Spleen (tissue), 7 donors: Measurements from ENCODE around the gene SNW1.

Experiments
- CTCF ChIP-seq, 11 experiments: fragments of 200-600 bp in 7 of 11; fragments of 450-650 bp in 4 of 11; sonication (generic) in 4 of 11; IDR thresholded peaks in 8 of 11; conservative IDR thresholded peaks in 3 of 11; 1 replicate in 7 of 11; 2 replicates in 4 of 11; pipeline versions ENCODE4 v1.4.0 to v1.8.0; 2016 to 2021; ENCODE audit warnings: antibody characterized with exemption in 11 of 11, inconsistent platforms in 4 of 11, mild to moderate bottlenecking in 1 of 11
- POLR2A ChIP-seq, 3 donors: fragments of 450-650 bp; IDR thresholded peaks; one replicate each; pipeline ENCODE4 v1.5.1; 2017; ENCODE audit warnings: antibody characterized with exemption in 3 of 3, mild to moderate bottlenecking in 1 of 3
- POLR2AphosphoS5 ChIP-seq, 3 donors: sonication (generic); formaldehyde crosslinking; IDR thresholded peaks; one replicate each; pipeline ENCODE4 v1.5.1; 2017; ENCODE audit warnings: antibody characterized with exemption in 3 of 3
- donor health status: DM: no; HTN: no; CAD: no; lungs with moderate emphysema.
- donor health status: DM: no; HTN: no; CAD: no.
- donor health status: DM: no; HTN: no; CAD: no.

- no peak for TF ChIP-seq POLR2A (IDR thresholded peaks at IDR 0.05)
- TF ChIP-seq CTCF (IDR thresholded peaks at IDR 0.05 in 8 of 11, conservative IDR thresholded peaks at IDR 0.05 in 3 of 11): no peak
- TF ChIP-seq POLR2AphosphoS5 (IDR thresholded peaks at IDR 0.05): no peak
These were observed 2.4 kb upstream of the SNW1 start for GRCh38 chr14:77763316-77763715.
